ENCODE measurements around the gene PLA2G4B.

GRCh38 chr15:41865490-41866055, 26.9 kb downstream of the PLA2G4B start:
- no peak for TF ChIP-seq ZNF274 (IDR thresholded peaks at IDR 0.05; ENCODE audit: low read depth, low read length)
- TF ChIP-seq YY1 (IDR thresholded peaks at IDR 0.05; ENCODE audit: insufficient read depth, insufficient read length), result no peak
